H54 (cell line): ENCODE data around the gene GGTA1.
"Not testable (repeated sequence)": the region's sequence is repeated elsewhere in the genome, so short reads cannot be mapped to it uniquely, and the experiment has no call there.

ENCODE experiments used
- DNase-seq: peaks from one replicate; pipeline ENCODE4 v3.0.0; 2011; ENCODE audit warnings: low spot score, mixed read lengths; ENCODE audit not compliant: insufficient read length
- FAIRE-seq: peaks from 3 replicates; lab custom pipeline; 2011; peaks lifted over from hg19 to GRCh38; lab: Jason Lieb, UNC
- POLR2A ChIP-seq: IDR thresholded peaks from 2 replicates; pipeline ENCODE4 v1.6.1; 2011; ENCODE audit warnings: low read depth, mild to moderate bottlenecking, low read length

The GGTA1 gene

GRCh38 chr9:121499427-121500164, at the start of gene GGTA1:
GGTA1 (minus strand) TSS chr9:121499844; CDS start chr9:121467922, 31,922 bp downstream.
- FAIRE-seq, result no peak
- TF ChIP-seq POLR2A, result no peak
- DNase-seq, result peak; percentile 57

- DNase-seq, result no peak
- no peak for FAIRE-seq
- no peak for TF ChIP-seq POLR2A
These were observed 49.0 kb upstream of the GGTA1 start for GRCh38 chr9:121548666-121549065.

GRCh38 chr9:121545875-121546423, 46.3 kb upstream of the GGTA1 start:
- DNase-seq (peak; percentile 99), FAIRE-seq (peak; percentile 61)
- no peak for TF ChIP-seq POLR2A

GRCh38 chr9:121545150-121545874, 45.7 kb upstream of the GGTA1 start:
- no peak for TF ChIP-seq POLR2A
- DNase-seq (no peak), FAIRE-seq (no peak)

- no peak for TF ChIP-seq POLR2A
- FAIRE-seq (no peak), DNase-seq (no peak)
These were observed 42.4 kb upstream of the GGTA1 start for GRCh38 chr9:121542025-121542424.

GRCh38 chr9:121541256-121541655, 41.6 kb upstream of the GGTA1 start:
- TF ChIP-seq POLR2A, result no peak
- DNase-seq (no peak), FAIRE-seq (no peak)

GRCh38 chr9:121538221-121538620, 38.6 kb upstream of the GGTA1 start:
- FAIRE-seq (no peak), DNase-seq (no peak)
- TF ChIP-seq POLR2A, result no peak

GRCh38 chr9:121537283-121537682, 37.6 kb upstream of the GGTA1 start:
- DNase-seq (no peak), FAIRE-seq (no peak)
- TF ChIP-seq POLR2A, result no peak

- DNase-seq (no peak), FAIRE-seq (no peak)
- no peak for TF ChIP-seq POLR2A
These were observed 33.2 kb upstream of the GGTA1 start for GRCh38 chr9:121532881-121533280.

- FAIRE-seq (peak; percentile 97), DNase-seq (peak; percentile 99)
- TF ChIP-seq POLR2A, result no peak
These were observed 29.8 kb upstream of the GGTA1 start for GRCh38 chr9:121529237-121529987.

GRCh38 chr9:121528642-121529041, 29.0 kb upstream of the GGTA1 start:
- FAIRE-seq (no peak), DNase-seq (no peak)
- no peak for TF ChIP-seq POLR2A

- DNase-seq (no peak), FAIRE-seq (no peak)
- TF ChIP-seq POLR2A, result no peak
These were observed 27.7 kb upstream of the GGTA1 start for GRCh38 chr9:121527371-121527770.

- not testable (repeated sequence) for DNase-seq, FAIRE-seq
These were observed 20.0 kb upstream of the GGTA1 start for GRCh38 chr9:121519688-121520087.

GRCh38 chr9:121518634-121519033, 19.0 kb upstream of the GGTA1 start:
- TF ChIP-seq POLR2A, result no peak
- FAIRE-seq, result no peak
- DNase-seq, result no peak

- not testable (repeated sequence) for FAIRE-seq
These were observed 13.5 kb upstream of the GGTA1 start for GRCh38 chr9:121513166-121513565.

More at GRCh38 chr9:121513166-121513565, 13.5 kb upstream of the GGTA1 start:
- not testable (repeated sequence) for DNase-seq
